Caco-2 (cell line): ENCODE data around the gene EHD4. TPM values are rescaled to one million over a fixed set of nuclear protein-coding genes. Genes with fewer than 3 reads are reported as not detected.

Experiments used
- BruUV-seq: library from RNA; stranded (reverse); fragments of 400-500 nt; replicated peaks from 2 replicates; lab custom pipeline; 2021; lab: Mats Ljungman, UMichigan
- CTCF ChIA-PET: fragments of 300-600 bp; sonication (Branson Sonifier 250); formaldehyde crosslinking; loops from one replicate; lab custom pipeline; 2022; ENCODE audit warnings: antibody characterized with exemption; lab: Charles Lee
- POLR2A ChIA-PET: fragments of 300-600 bp; sonication (Branson Sonifier 250); formaldehyde crosslinking; loops from one replicate; lab custom pipeline; 2022; ENCODE audit warnings: antibody characterized with exemption; lab: Charles Lee
- DNase-seq, 2 experiments: peaks; one replicate each; pipeline versions ENCODE4 v3.0.0 to v3.0.0-alpha.2; 2020 to 2022
- H3K27me3 ChIP-seq: replicated peaks from 2 replicates; pipeline ENCODE4 v1.6.0; 2011; ENCODE audit warnings: low read length; ENCODE audit not compliant: control insufficient read depth, insufficient read depth
- H3K36me3 ChIP-seq: 2 replicates; pipeline ENCODE4 v1.5.1; 2011; ENCODE audit warnings: low read length; ENCODE audit not compliant: control insufficient read depth, insufficient read depth
- H3K4me1 ChIP-seq: fragments of 250-450 bp; sonication (Bioruptor Pico); 2 replicates; pipeline ENCODE4 v1.5.1; 2020; ENCODE audit warnings: mild to moderate bottlenecking
- H3K4me3 ChIP-seq: 2 replicates; pipeline ENCODE4 v1.5.1; 2011; ENCODE audit warnings: low read depth, mild to moderate bottlenecking, control low read depth, low read length
- H3K9me3 ChIP-seq: fragments of 250-450 bp; sonication (Bioruptor Pico); 2 replicates; pipeline ENCODE4 v1.5.1; 2020; ENCODE audit warnings: mild to moderate bottlenecking, moderate library complexity
- H3K27ac Mint-ChIP-seq: one replicate; pipeline ENCODE4 v1.8.0; 2022; ENCODE audit warnings: mixed read lengths; ENCODE audit not compliant: unreplicated experiment
- H3K27me3 Mint-ChIP-seq: one replicate; pipeline ENCODE4 v1.8.0; 2022; ENCODE audit warnings: mixed read lengths; ENCODE audit not compliant: insufficient read depth, unreplicated experiment
- H3K36me3 Mint-ChIP-seq: one replicate; pipeline ENCODE4 v1.8.0; 2022; ENCODE audit warnings: mild to moderate bottlenecking, mixed read lengths; ENCODE audit not compliant: insufficient read depth, unreplicated experiment
- H3K4me1 Mint-ChIP-seq: one replicate; pipeline ENCODE4 v1.8.0; 2022; ENCODE audit warnings: low read depth, mixed read lengths; ENCODE audit not compliant: unreplicated experiment
- H3K4me3 Mint-ChIP-seq: one replicate; pipeline ENCODE4 v1.8.0; 2022; ENCODE audit warnings: mild to moderate bottlenecking, moderate library complexity, mixed read lengths; ENCODE audit not compliant: unreplicated experiment
- H3K9me3 Mint-ChIP-seq: one replicate; pipeline ENCODE4 v1.8.0; 2022; ENCODE audit warnings: mixed read lengths; ENCODE audit not compliant: unreplicated experiment
- CTCF ChIP-seq, 2 experiments: fragments of 200-600 bp in 1 of 2; IDR thresholded peaks; 1 replicate in 1 of 2; 2 replicates in 1 of 2; pipeline versions ENCODE4 v1.5.1 to v1.8.0; 2011 to 2022; ENCODE audit warnings: antibody characterized with exemption in 1 of 2, control low read depth in 1 of 2, inconsistent platforms in 1 of 2, low read depth in 1 of 2, low read length in 1 of 2, mild to moderate bottlenecking in 1 of 2, moderate library complexity in 1 of 2; ENCODE audit not compliant: insufficient read depth in 1 of 2, severe bottlenecking in 1 of 2, unreplicated experiment in 1 of 2
- intact Hi-C: fragments of 100-400 bp; cut with micrococcal nuclease; formaldehyde crosslinking; loops from one replicate; pipeline ENCODE4 v1.10.0; 2022; ENCODE audit not compliant: unreplicated experiment
- total RNA-seq: library from RNA; stranded (reverse); gene quantifications from 2 replicates; pipeline ENCODE4 v1.2.3, GENCODE V29; 2022

The EHD4 gene
- total RNA-seq, 1 experiment from 2014 or later: 31.6 TPM

GRCh38 chr15:41990691-41991090, 18.3 kb upstream of the EHD4 start:
- no peak overlapping the region for H3K4me3 ChIP-seq
- CTCF ChIA-PET: interaction anchor here (0.7 to 3.0 kb wide), 7 partner anchors 56 to 327 kb away, joined by 3 to 24 read pairs (median 7); no protein-coding TSS in a partner anchor
- Mint-ChIP-seq H3K4me3 (no peak overlapping the region), H3K27me3 (no peaks in the 10 kb centered on the region), H3K4me1 (peaks cover 14% of the 10 kb centered on the region), H3K9me3 (no peaks in the 10 kb centered on the region), H3K27ac (no peak overlapping the region), H3K36me3 (no peaks in the 10 kb centered on the region)
- no peaks in the 10 kb centered on the region for H3K36me3 ChIP-seq
- intact Hi-C loops: no loop called here
- no TSS peak for BruUV-seq
- peaks cover 18% of the 10 kb centered on the region for H3K4me1 ChIP-seq
- H3K27me3 ChIP-seq: no peaks in the 10 kb centered on the region
- no peak for TF ChIP-seq CTCF (IDR thresholded peaks at IDR 0.05; ENCODE audit: insufficient read depth in 1 of 2, low read depth in 1 of 2, low read length in 1 of 2, severe bottlenecking in 1 of 2, unreplicated experiment in 1 of 2)
- no peaks in the 10 kb centered on the region for H3K9me3 ChIP-seq
- DNase-seq: peak in 1 of 2 experiments; percentile 4
- POLR2A ChIA-PET: interaction anchor here (0.7 kb wide), 1 partner anchor 18 kb away, joined by 9 read pairs; no protein-coding TSS in a partner anchor

- no peaks in the 10 kb centered on the region for H3K36me3 Mint-ChIP-seq
- H3K9me3 Mint-ChIP-seq: no peaks in the 10 kb centered on the region
- no peaks in the 10 kb centered on the region for H3K27me3 ChIP-seq
- H3K4me1 ChIP-seq: peaks cover 18% of the 10 kb centered on the region
- intact Hi-C loops: no loop called here
- H3K36me3 ChIP-seq: no peaks in the 10 kb centered on the region
- ChIA-PET CTCF (interaction anchor here (0.7 to 3.0 kb wide), 10 partner anchors 19 to 328 kb away, joined by 3 to 24 read pairs (median 6); no protein-coding TSS in a partner anchor), POLR2A (interaction anchor here (0.7 kb wide), 1 partner anchor 18 kb away, joined by 9 read pairs; no protein-coding TSS in a partner anchor)
- no TSS peak for BruUV-seq
- no peak overlapping the region for H3K4me3 Mint-ChIP-seq
- peak in 1 of 2 experiments; percentile 13 for DNase-seq
- H3K27ac Mint-ChIP-seq: peak overlapping the region; percentile 29
- H3K4me1 Mint-ChIP-seq: peaks cover 14% of the 10 kb centered on the region
- H3K4me3 ChIP-seq: no peak overlapping the region
- no peaks in the 10 kb centered on the region for H3K9me3 ChIP-seq
- no peaks in the 10 kb centered on the region for H3K27me3 Mint-ChIP-seq
- TF ChIP-seq CTCF (IDR thresholded peaks at IDR 0.05; ENCODE audit: insufficient read depth in 1 of 2, low read depth in 1 of 2, low read length in 1 of 2, severe bottlenecking in 1 of 2, unreplicated experiment in 1 of 2): no peak
These were observed 17.9 kb upstream of the EHD4 start for GRCh38 chr15:41990243-41990605.

GRCh38 chr15:41989573-41990242, 17.4 kb upstream of the EHD4 start:
- no peaks in the 10 kb centered on the region for H3K27me3 ChIP-seq
- no peak overlapping the region for H3K4me3 ChIP-seq
- peaks cover 18% of the 10 kb centered on the region for H3K4me1 ChIP-seq
- no peaks in the 10 kb centered on the region for H3K9me3 ChIP-seq
- no TSS peak for BruUV-seq
- DNase-seq: peak; percentile 86 to 94
- Mint-ChIP-seq H3K27me3 (no peaks in the 10 kb centered on the region), H3K9me3 (no peaks in the 10 kb centered on the region), H3K27ac (peak overlapping the region; percentile 29), H3K36me3 (no peaks in the 10 kb centered on the region), H3K4me1 (peaks cover 14% of the 10 kb centered on the region), H3K4me3 (no peak overlapping the region)
- POLR2A ChIA-PET: interaction anchor here (0.7 kb wide), 1 partner anchor 19 kb away, joined by 9 read pairs; no protein-coding TSS in a partner anchor
- H3K36me3 ChIP-seq: no peaks in the 10 kb centered on the region
- peak; percentile 96 to 99 for TF ChIP-seq CTCF (IDR thresholded peaks at IDR 0.05; ENCODE audit: insufficient read depth in 1 of 2, low read depth in 1 of 2, low read length in 1 of 2, severe bottlenecking in 1 of 2, unreplicated experiment in 1 of 2)
- CTCF ChIA-PET: interaction anchor here (0.7 to 3.0 kb wide), 10 partner anchors 19 to 328 kb away, joined by 3 to 24 read pairs (median 6); no protein-coding TSS in a partner anchor
- intact Hi-C loops: loop anchor here (1.0 to 2.0 kb wide), 4 partner anchors 68 to 145 kb away; no protein-coding TSS in a partner anchor
